Neural cell (in vitro differentiated cells): ENCODE results near the gene C17orf50.

Experiments
- CTCF ChIP-seq: fragments of 450-650 bp; IDR thresholded peaks from 2 replicates; pipeline ENCODE4 v1.5.1; 2014; ENCODE audit warnings: antibody characterized with exemption, mild to moderate bottlenecking, moderate library complexity; ENCODE audit not compliant: poor library complexity, severe bottlenecking
- EP300 ChIP-seq: fragments of 450-650 bp; conservative IDR thresholded peaks from 2 replicates; pipeline ENCODE4 v1.6.1; 2014; ENCODE audit warnings: antibody characterized with exemption, mild to moderate bottlenecking, moderate library complexity; ENCODE audit not compliant: poor library complexity, severe bottlenecking
- EZH2 ChIP-seq: fragments of 200-600, 300-800 bp; shearing (Covaris generic), sonication (generic); IDR thresholded peaks from 2 replicates; pipeline ENCODE4 v1.6.1; 2014; ENCODE audit warnings: antibody characterized with exemption, low read length, borderline replicate concordance, mild to moderate bottlenecking; ENCODE audit not compliant: insufficient read depth, poor library complexity, severe bottlenecking
- MXI1 ChIP-seq: fragments of 450-650 bp; conservative IDR thresholded peaks from 2 replicates; pipeline ENCODE4 v1.6.1; 2014; ENCODE audit warnings: antibody characterized with exemption, mild to moderate bottlenecking; ENCODE audit not compliant: poor library complexity, severe bottlenecking
- POLR2AphosphoS5 ChIP-seq: IDR thresholded peaks from 2 replicates; pipeline ENCODE4 v1.6.1; 2012
- RAD21 ChIP-seq: fragments of 450-650 bp; conservative IDR thresholded peaks from 2 replicates; pipeline ENCODE4 v1.6.1; 2014; ENCODE audit warnings: antibody characterized with exemption, mild to moderate bottlenecking, moderate library complexity
- REST ChIP-seq: IDR thresholded peaks from 2 replicates; pipeline ENCODE4 v1.6.1; 2012; ENCODE audit warnings: borderline replicate concordance
- SMC3 ChIP-seq: fragments of 450-650 bp; conservative IDR thresholded peaks from 2 replicates; pipeline ENCODE4 v1.6.1; 2014; ENCODE audit warnings: antibody characterized with exemption, mild to moderate bottlenecking, moderate library complexity; ENCODE audit not compliant: poor library complexity
- TAF1 ChIP-seq: IDR thresholded peaks from 2 replicates; pipeline ENCODE4 v1.6.1; 2012; ENCODE audit warnings: low read depth

- TF ChIP-seq CTCF (no peak), REST (no peak), MXI1 (no peak), POLR2AphosphoS5 (no peak), EP300 (no peak), RAD21 (no peak), EZH2 (no peak), TAF1 (no peak), SMC3 (no peak)
These were observed 7.5 kb upstream of the C17orf50 start, which contains the start of gene GAS2L2 for GRCh38 chr17:35752945-35753764.
